ENCODE measurements around the gene ROR1.

- no peak for TF ChIP-seq POLR2A (IDR thresholded peaks at IDR 0.05; ENCODE audit: low read length)
- TF ChIP-seq GATA1 (IDR thresholded peaks at IDR 0.05; ENCODE audit: low read depth, low read length) = no peak
Measured at GRCh38 chr1:63833363-63834119, 59.7 kb downstream of the ROR1 start.
